HL-60 (cell line): ENCODE results near the gene EPSTI1.
"Not testable (repeated sequence)": the region's sequence is repeated elsewhere in the genome, so short reads cannot be mapped to it uniquely, and the experiment has no call there.

Experiments
- DNase-seq, 2 experiments: peaks; one replicate each; pipeline ENCODE4 v3.0.0-alpha.2; 2010 to 2020; ENCODE audit warnings: low read depth in 1 of 2, low spot score in 1 of 2
- H3K27ac ChIP-seq: fragments of 250-450 bp; sonication (Bioruptor Pico); replicated peaks from 2 replicates; pipeline ENCODE4 v1.5.1; 2020; ENCODE audit warnings: mild to moderate bottlenecking, moderate library complexity
- H3K27me3 ChIP-seq: fragments of 250-450 bp; sonication (Bioruptor Pico); 2 replicates; pipeline ENCODE4 v1.5.1; 2021; ENCODE audit warnings: mild to moderate bottlenecking, moderate library complexity; ENCODE audit not compliant: insufficient read depth, poor library complexity, severe bottlenecking
- H3K4me3 ChIP-seq: replicated peaks from 2 replicates; pipeline ENCODE4 v1.5.1; 2011; ENCODE audit warnings: mild to moderate bottlenecking, control low read depth, low read length; ENCODE audit not compliant: insufficient read depth
- CTCF ChIP-seq: IDR thresholded peaks from one replicate; pipeline ENCODE4 v1.5.1; 2011; ENCODE audit warnings: low read length, control low read depth, inconsistent platforms; ENCODE audit not compliant: insufficient read depth
- GABPA ChIP-seq: IDR thresholded peaks from 2 replicates; pipeline ENCODE4 v1.6.1; 2012; ENCODE audit warnings: low read depth
- POLR2AphosphoS5 ChIP-seq: IDR thresholded peaks from 2 replicates; pipeline ENCODE4 v1.6.1; 2012; ENCODE audit warnings: low read depth
- REST ChIP-seq: IDR thresholded peaks from 2 replicates; pipeline ENCODE4 v1.6.1; 2012; ENCODE audit warnings: low read depth; ENCODE audit not compliant: insufficient replicate concordance
- SPI1 ChIP-seq: IDR thresholded peaks from 2 replicates; pipeline ENCODE4 v1.6.1; 2012; ENCODE audit warnings: low read depth, mild to moderate bottlenecking, borderline replicate concordance

Gene EPSTI1

DNA sequence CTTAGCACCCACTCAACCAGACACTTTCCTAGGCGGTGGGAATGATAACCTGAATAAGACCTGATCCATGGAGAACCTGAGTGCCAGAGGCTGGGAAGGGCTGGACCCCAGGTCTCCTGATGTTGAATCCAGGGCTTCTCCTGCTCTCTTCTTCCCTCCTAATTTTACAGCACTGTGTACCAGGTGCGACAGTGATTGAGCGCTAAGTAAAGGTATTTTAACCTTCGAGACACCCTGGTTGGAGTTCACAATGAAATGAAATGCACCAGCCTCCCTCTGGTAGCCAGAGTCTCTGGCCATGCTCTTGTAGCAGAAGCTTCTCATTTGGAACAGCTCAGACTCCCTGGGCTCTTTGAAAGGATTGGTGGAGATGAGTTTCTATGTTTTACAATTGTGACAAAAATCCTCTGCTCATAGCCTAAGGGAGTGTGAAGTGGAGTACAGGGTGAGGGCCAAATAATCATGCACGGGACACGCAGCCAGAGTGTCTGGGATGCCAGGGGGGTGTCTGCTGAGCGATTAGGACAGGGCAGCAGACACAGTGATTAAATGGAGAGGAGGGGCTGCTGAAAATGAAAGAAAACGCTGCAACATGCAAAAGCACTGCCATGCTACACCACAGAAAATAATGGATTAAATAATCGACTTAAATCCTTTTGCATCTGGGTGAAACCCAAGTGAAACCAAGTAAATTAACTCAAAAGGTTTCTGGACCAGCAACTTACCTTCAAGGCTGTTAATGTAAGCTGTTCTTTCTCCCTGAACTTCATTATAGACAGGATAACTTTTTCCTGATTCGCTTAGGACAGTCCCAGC lies 126.9 kb downstream of the EPSTI1 start:
- Histone ChIP-seq H3K4me3 (no peak overlapping the region), H3K27me3 (no peaks in the 10 kb centered on the region), H3K27ac (no peak overlapping the region)
- TF ChIP-seq SPI1 (no peak), GABPA (no peak), REST (no peak), CTCF (no peak), POLR2AphosphoS5 (no peak)
- DNase-seq = no peak

- not testable (repeated sequence) for H3K4me3 ChIP-seq, H3K27ac ChIP-seq, H3K27me3 ChIP-seq, DNase-seq
These were observed 129.7 kb downstream of the EPSTI1 start for GRCh38 chr13:42862370-42862769.

GRCh38 chr13:42860485-42860884 lies 131.6 kb downstream of the EPSTI1 start:
- no peaks in the 10 kb centered on the region for H3K27me3 ChIP-seq
- H3K27ac ChIP-seq = no peak overlapping the region
- TF ChIP-seq POLR2AphosphoS5 (no peak), GABPA (no peak), REST (no peak), CTCF (no peak), SPI1 (no peak)
- H3K4me3 ChIP-seq = no peak overlapping the region
- DNase-seq = no peak

DNA sequence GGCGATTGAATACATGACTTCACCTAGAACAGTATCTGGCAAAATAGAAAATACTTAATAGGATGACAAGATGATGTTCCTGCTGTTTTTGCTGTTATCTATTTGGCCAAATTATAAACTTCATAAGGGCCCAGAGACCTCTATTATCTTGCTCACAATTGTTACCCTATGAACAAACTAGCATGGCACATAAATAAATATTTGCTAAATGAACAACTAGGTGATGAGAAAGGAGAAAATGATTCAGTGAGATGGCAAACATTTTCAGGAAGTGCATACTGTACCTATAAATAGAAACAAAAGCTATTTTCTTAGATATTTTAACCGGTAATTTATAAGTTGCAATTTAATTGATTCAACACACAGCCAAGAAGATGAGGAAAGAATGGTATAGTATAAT lies 132.3 kb downstream of the EPSTI1 start:
- H3K27ac ChIP-seq = no peak overlapping the region
- DNase-seq = no peak

More for the DNA sequence above, 132.3 kb downstream of the EPSTI1 start:
- Histone ChIP-seq H3K4me3 (no peak overlapping the region), H3K27me3 (no peaks in the 10 kb centered on the region)
- no peak for TF ChIP-seq CTCF
- TF ChIP-seq REST = no peak
- no peak for TF ChIP-seq GABPA
- TF ChIP-seq SPI1 = no peak
- no peak for TF ChIP-seq POLR2AphosphoS5
